Suprapubic skin (tissue), 4 donors: ENCODE measurements around the gene TUBA4A.

Experiments used
- EP300 ChIP-seq: sonication (generic); formaldehyde crosslinking; IDR thresholded peaks from one replicate; pipeline ENCODE4 v1.6.1; 2017; ENCODE audit warnings: antibody characterized with exemption
- POLR2A ChIP-seq, 2 donors: fragments of 450-650 bp; IDR thresholded peaks; one replicate each; pipeline ENCODE4 v1.6.1; 2017; ENCODE audit warnings: antibody characterized with exemption in 2 of 2, mild to moderate bottlenecking in 2 of 2, moderate library complexity in 2 of 2
- POLR2AphosphoS5 ChIP-seq, 3 donors: sonication (generic); formaldehyde crosslinking; IDR thresholded peaks; one replicate each; pipeline ENCODE4 v1.6.1; 2017; ENCODE audit warnings: antibody characterized with exemption in 3 of 3
- TF ChIP-seq, protein P1 (sequence below), 2 donors: fragments of 200-600 bp in 1 of 2; fragments of 450-650 bp in 1 of 2; sonication (generic) in 1 of 2; IDR thresholded peaks; one replicate each; pipeline ENCODE4 v1.5.1; 2016 to 2019; ENCODE audit warnings: antibody characterized with exemption in 2 of 2, mild to moderate bottlenecking in 1 of 2, moderate library complexity in 1 of 2

GRCh38 chr2:219234331-219234730 lies 19.4 kb downstream of the TUBA4A start:
- TF ChIP-seq POLR2AphosphoS5 (IDR thresholded peaks at IDR 0.05) (no peak), POLR2A (IDR thresholded peaks at IDR 0.05) (no peak), EP300 (no peak)
- TF ChIP-seq, protein P1, sequence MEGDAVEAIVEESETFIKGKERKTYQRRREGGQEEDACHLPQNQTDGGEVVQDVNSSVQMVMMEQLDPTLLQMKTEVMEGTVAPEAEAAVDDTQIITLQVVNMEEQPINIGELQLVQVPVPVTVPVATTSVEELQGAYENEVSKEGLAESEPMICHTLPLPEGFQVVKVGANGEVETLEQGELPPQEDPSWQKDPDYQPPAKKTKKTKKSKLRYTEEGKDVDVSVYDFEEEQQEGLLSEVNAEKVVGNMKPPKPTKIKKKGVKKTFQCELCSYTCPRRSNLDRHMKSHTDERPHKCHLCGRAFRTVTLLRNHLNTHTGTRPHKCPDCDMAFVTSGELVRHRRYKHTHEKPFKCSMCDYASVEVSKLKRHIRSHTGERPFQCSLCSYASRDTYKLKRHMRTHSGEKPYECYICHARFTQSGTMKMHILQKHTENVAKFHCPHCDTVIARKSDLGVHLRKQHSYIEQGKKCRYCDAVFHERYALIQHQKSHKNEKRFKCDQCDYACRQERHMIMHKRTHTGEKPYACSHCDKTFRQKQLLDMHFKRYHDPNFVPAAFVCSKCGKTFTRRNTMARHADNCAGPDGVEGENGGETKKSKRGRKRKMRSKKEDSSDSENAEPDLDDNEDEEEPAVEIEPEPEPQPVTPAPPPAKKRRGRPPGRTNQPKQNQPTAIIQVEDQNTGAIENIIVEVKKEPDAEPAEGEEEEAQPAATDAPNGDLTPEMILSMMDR (IDR thresholded peaks at IDR 0.05), result no peak
